GM12891 (cell line): ENCODE measurements around the gene FJX1.

ENCODE experiments used
- POLR2A ChIP-seq: IDR thresholded peaks from 2 replicates; pipeline ENCODE4 v1.6.1; 2011; ENCODE audit warnings: low read depth, low read length, control low read depth
- POLR2AphosphoS5 ChIP-seq: IDR thresholded peaks from 2 replicates; pipeline ENCODE4 v1.6.1; 2011; ENCODE audit warnings: low read depth, low read length, control low read depth
- POU2F2 ChIP-seq: IDR thresholded peaks from 2 replicates; pipeline ENCODE4 v1.6.1; 2011; ENCODE audit warnings: low read depth, mild to moderate bottlenecking, control low read depth, low read length, moderate library complexity
- TAF1 ChIP-seq: IDR thresholded peaks from 2 replicates; pipeline ENCODE4 v1.6.1; 2011; ENCODE audit warnings: low read depth, low read length, control low read depth

DNA sequence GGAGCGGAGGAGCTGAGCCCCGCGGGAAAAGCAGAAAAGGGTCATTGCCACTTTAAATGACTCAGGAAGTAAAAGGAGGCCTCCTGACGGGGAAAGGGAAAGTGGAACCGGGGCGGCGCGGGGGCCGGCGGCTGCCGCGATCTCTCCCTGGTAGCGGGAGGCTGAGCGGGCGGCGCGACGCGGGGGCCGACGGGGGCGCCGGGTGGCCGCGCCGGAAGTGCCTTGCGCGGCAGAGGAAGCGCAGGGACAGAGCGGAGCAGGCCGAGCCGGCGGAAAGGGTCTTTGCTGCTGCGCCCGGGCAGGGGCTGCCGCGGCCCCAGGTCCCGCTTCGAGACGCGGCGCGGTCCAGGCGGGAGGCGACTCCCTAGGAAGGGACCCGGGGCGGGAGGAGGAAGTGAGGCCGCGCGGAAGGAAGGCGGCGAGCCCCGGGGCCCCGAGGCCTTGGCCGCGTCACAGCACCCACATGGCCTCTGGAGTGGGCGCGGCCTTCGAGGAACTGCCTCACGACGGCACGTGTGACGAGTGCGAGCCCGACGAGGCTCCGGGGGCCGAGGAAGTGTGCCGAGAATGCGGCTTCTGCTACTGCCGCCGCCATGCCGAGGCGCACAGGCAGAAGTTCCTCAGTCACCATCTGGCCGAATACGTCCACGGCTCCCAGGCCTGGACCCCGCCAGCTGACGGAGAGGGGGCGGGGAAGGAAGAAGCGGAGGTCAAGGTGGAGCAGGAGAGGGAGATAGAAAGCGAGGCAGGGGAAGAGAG, 44.6 kb downstream of the FJX1 start, which contains the start of gene TRIM44:
- 0 out of 2 replicates have a peak, but pooled peaks have one; percentile 16 for TF ChIP-seq POLR2AphosphoS5
- peak; percentile 37; the same call in 1 of the 2 replicates for TF ChIP-seq POLR2A
- no peak for TF ChIP-seq TAF1
- no peak for TF ChIP-seq POU2F2
